HG03460 (cell line): ENCODE results near the gene ADGRL1.
"Not testable (repeated sequence)": the region's sequence is repeated elsewhere in the genome, so short reads cannot be mapped to it uniquely, and the experiment has no call there.

Experiments used
- ATAC-seq: cut with Tn5 transposase; IDR thresholded peaks from one replicate; pipeline ENCODE4 v1.9.1; 2021; ENCODE audit not compliant: unreplicated experiment

Gene ADGRL1

GRCh38 chr19:14205452-14206287 is at the start of gene ADGRL1:
Gene ADGRL1, minus strand, starts transcription at chr19:14206169. Its CDS starts 22,567 bp downstream, at chr19:14183602.
- ATAC-seq: not testable (repeated sequence)

DNA sequence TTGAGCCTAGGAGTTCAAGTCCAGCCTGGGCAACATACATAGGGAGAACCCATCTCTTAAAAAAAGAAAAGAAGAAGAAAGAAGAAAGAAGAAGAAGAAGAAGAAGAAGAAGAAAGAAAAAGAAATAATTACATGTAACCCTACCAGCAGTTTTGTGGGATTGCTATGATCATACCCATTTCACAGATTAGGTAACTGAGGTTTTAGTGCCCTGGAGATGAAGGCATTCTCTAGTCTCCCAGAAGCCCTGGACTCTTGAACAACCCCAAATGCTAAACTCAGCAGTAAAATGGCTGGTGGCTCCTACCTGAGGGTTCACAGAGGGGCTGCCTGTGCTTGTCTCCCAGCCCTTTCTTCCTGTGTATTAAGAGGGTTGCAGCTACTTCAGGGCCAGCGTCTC is 49.3 kb upstream of the ADGRL1 start:
- not testable (repeated sequence) for ATAC-seq

DNA sequence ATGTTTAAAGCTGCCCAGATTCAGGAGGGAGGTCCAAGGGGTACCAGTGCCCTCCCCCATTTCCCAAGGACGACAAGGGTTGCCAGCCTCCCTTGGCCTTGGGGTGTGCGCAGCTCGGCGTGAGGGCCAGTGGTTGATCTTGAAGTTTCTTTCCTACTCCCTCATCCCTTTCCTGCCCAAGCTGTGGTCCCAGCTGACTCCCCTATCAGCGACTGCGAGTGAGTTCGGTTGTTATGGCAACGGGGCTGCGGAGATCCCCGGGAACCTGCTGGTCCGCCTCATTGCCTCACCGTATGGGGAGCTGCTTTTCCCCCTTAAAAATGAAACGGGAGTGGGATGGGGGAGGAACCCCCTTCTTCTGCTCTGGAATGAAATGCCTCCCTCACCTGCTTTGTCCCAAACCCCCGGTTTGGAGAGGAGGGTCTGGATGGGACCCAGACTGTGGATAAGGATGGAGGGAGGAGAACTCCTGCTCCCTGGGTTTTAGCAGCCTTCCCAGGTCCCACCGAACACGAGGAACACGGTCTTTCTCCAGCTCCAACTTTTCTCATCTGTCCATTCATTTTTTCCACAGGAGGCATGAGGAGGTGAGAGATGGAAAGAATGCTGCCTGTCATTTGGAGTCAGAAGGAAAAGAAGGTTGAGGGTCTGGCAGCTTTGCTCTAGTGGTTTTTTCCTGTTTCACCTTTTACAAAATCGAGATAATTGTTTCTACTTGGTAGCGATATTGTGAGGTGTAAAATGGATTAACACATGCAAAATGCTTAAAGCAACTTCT is 48.0 kb upstream of the ADGRL1 start:
- ATAC-seq: not testable (repeated sequence)

GRCh38 chr19:14252136-14252535 is 46.2 kb upstream of the ADGRL1 start:
- ATAC-seq: not testable (repeated sequence)

GRCh38 chr19:14250870-14251269 is 44.9 kb upstream of the ADGRL1 start:
- ATAC-seq: no peak

DNA sequence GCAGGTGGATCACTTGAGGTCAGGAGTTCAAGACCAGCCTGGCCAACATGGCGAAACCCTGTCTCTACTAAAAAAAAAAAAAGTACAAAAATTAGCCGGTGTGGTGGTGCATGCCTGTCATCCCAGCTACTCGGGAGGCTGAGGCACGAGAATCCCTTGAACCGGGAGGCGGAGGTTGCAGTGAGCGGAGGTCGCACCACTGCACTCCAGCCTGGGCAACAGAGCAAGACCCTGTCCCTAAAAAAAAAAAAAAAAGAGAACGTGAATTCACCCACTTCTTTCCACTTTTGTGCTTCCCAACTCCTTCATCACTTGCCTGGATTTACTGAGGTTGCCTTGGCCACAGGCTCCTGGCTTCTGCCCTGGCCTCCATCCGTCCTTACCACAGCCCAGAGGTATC is 44.3 kb upstream of the ADGRL1 start:
- not testable (repeated sequence) for ATAC-seq

GRCh38 chr19:14249891-14250290 is 43.9 kb upstream of the ADGRL1 start:
- not testable (repeated sequence) for ATAC-seq

DNA sequence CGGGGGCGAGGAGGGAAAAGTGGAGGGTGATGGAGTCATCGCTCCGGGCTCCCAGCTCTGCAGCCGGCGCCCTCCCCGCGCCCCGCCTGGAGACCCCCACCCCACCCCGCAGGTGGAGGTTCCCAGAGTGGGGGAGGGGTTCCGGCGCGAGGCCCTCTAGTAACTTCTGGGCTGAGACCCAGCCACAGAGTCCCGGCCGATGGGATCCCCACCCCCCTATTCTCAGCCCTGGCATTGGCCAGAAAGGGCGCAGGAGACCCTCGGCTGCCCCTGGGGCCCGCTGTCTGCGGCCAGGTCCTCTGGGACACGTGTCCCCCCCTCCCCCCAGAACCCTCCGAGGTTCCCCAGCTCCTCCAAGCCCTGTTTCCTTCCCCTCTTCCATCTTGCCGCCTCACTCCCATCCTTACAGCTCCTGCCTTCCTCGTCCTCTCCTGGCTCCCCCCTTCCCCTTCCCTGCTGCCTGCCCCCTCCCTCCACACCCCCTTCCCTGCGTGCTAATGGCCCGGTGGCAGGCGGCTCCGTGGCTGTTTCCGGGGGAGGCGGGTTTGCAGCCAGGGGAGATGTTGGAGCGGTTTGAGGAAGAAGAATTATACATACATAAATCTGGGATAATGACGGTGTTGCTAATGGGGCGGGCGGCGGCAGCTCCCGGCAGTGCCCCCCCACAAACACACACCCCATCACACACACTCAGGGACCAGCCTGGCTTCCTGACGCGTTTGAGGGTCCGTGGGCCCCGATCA is 43.2 kb upstream of the ADGRL1 start:
- not testable (repeated sequence) for ATAC-seq

DNA sequence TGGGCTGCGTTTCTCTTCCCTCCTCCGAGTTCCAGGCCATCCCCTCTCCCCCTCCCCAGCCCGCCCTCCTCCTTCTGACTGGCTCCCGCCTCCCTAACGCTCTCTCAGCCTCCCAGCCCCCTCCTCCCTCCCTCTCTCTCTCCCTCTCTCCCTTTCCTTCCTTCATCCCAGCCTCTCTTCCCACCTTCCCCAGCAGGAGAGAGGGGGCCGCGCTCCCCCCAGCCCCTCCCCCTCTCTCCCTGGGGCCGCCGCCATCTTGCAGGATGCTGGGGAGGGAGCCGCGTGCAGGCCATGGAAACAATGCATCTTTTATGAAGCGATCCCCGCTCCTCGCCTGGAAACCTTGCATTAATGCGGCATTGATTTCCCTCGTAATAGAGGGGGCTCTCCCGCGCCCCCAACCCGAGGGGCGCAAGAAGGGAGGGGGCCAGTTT is 42.6 kb upstream of the ADGRL1 start:
- no peak for ATAC-seq

DNA sequence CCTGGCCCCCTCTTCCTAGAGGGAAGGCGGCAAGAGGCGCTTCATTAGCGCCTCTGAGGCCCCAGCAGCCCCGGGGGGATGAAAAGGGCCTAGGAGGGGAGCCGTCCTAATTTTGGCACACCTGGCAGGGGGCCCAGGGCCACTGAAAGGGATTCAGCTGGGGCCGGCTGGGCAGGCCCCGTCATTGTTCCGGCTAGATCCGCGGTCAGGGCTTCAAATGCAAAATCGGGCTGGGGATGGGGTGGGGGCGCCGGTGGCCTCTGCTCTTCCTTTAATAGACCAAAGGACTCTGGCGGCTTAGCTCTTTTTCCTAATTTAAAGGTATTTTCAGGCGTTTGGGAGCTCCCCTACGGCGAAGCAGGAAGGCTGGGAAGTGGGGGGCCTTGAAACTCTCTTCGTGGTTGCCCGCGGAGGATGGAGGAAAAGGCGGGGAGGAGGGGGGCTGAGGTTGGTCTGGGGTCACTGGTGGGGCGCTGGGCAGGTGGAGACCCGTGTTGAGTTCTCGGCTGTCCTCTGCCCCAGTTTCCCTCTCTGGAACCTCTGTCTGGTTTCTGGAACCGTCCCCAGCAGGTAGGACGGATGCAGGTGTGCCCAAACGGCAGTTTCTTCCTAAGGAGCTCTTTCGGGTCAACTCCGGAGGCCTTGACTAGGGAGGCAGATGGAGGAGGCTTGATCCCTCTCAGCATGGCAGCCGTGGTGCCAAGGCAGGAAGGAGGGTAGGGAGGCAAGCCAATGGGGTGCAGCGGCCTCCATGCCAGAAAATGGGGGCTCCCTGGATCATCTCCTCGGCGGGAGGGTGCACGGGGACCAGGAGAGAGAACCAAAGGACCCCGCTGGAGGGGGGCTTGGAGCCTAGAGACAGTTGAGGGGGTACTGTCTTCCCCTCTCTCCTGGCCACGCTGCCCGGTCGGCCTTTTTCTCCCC is 41.8 kb upstream of the ADGRL1 start:
- not testable (repeated sequence) for ATAC-seq

GRCh38 chr19:14247205-14247547 is 41.2 kb upstream of the ADGRL1 start:
- ATAC-seq: not testable (repeated sequence)

DNA sequence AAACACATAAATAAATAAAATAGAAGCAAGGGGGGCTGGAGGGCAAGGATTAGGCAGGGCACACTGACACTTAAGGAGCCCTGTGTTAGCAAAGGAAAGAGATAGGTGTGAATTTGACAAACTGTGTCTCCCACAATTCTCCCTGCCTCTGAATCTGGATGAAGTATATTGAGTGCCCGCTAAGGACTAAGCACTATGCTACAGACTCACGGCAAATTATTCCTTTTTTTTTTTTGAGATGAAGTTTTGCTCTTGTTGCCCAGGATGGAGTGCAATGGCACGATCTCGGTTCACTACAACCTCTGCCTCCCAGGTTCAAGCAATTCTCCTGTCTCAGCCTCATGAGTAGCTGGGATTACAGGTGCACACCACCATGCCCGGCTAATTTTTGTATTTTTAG is 38.4 kb upstream of the ADGRL1 start:
- not testable (repeated sequence) for ATAC-seq

- not testable (repeated sequence) for ATAC-seq
Observed at GRCh38 chr19:14243718-14244117, 37.7 kb upstream of the ADGRL1 start.

- no peak for ATAC-seq
Observed at GRCh38 chr19:14237014-14237941, 31.3 kb upstream of the ADGRL1 start.

DNA sequence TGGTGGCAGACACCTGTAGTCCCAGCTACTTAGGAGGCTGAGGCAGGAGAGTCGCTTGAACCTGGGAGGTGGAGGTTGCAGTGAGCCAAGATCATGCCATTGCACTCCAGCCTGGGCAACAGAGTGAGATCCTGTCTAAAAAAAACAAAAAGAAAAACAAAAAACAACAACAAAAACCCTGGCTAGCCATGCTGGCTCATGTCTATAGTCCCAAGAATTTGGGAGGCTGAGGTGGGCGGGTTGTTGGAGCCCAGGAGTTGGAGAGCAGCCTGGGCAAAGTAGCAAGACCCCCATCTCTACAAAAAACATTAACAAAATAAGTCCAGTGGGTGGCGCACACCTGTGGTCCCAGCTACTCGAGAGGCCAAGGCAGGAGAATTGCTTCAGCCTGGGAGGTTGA is 27.0 kb upstream of the ADGRL1 start:
- ATAC-seq: not testable (repeated sequence)

DNA sequence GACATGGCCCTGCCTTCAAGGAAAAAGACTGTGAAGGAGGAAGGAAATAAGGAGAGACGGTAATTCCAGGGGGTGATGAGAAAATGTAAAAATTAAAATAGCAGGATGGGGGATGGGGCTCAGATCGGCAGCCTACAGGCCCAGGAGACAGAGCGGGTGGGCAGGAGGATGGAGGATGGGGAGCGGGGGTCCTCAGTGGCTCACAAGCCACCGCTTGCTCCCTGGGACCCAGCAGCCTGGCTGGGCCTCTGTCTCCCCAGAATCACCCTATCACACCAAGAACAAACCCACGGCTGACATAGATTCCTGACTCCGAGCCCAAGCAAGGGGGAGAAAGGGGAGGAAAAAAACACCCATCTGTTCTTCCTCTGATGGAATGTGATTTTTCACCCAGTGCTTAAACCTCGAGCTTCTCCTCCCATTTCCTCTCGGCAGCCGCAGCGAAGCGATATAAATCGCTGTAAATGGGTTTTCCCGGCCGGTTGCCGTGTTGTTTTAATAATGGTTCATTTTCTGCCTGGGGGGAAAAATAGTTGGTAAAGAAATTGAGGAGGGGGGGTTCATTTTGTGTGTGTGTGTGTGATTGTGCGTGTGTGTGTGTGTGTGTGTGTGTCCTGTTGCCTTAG is 22.6 kb upstream of the ADGRL1 start:
- ATAC-seq: not testable (repeated sequence)

- ATAC-seq: not testable (repeated sequence)
Observed at GRCh38 chr19:14226498-14226897, 20.5 kb upstream of the ADGRL1 start.

GRCh38 chr19:14222886-14223285 is 16.9 kb upstream of the ADGRL1 start:
- ATAC-seq: no peak

GRCh38 chr19:14221345-14221744 is 15.4 kb upstream of the ADGRL1 start:
- ATAC-seq: not testable (repeated sequence)
